WI38 (cell line): ENCODE measurements around the gene MAPKAP1.

Experiments used
- H3K4me3 ChIP-seq: 2 replicates; pipeline ENCODE4 v1.5.1; 2011; ENCODE audit warnings: low read depth, mild to moderate bottlenecking, control low read depth, low read length
- CTCF ChIP-seq: IDR thresholded peaks from 2 replicates; pipeline ENCODE4 v1.5.1; 2012; ENCODE audit warnings: low read depth, mild to moderate bottlenecking, control low read depth, low read length

Gene MAPKAP1

GRCh38 chr9:125470767-125471580, 236.0 kb downstream of the MAPKAP1 start:
- TF ChIP-seq CTCF, result no peak

GRCh38 chr9:125470189-125470588, 236.8 kb downstream of the MAPKAP1 start:
- TF ChIP-seq CTCF, result no peak
- no peak overlapping the region for H3K4me3 ChIP-seq

More at GRCh38 chr9:125470767-125471580, 236.0 kb downstream of the MAPKAP1 start:
- no peak overlapping the region for H3K4me3 ChIP-seq

GRCh38 chr9:125468646-125469045, 238.4 kb downstream of the MAPKAP1 start:
- no peak for TF ChIP-seq CTCF
- H3K4me3 ChIP-seq, result no peak overlapping the region

GRCh38 chr9:125467116-125467740, 239.8 kb downstream of the MAPKAP1 start:
- TF ChIP-seq CTCF, result no peak

GRCh38 chr9:125466411-125466810, 240.6 kb downstream of the MAPKAP1 start:
- no peak for TF ChIP-seq CTCF
- H3K4me3 ChIP-seq, result no peak overlapping the region

More at GRCh38 chr9:125467116-125467740, 239.8 kb downstream of the MAPKAP1 start:
- H3K4me3 ChIP-seq, result no peak overlapping the region

- no peak for TF ChIP-seq CTCF
Observed at GRCh38 chr9:125464591-125465385, 242.2 kb downstream of the MAPKAP1 start.

More at GRCh38 chr9:125464591-125465385, 242.2 kb downstream of the MAPKAP1 start:
- H3K4me3 ChIP-seq, result no peak overlapping the region
